ENCODE results near the gene MDP1.

The MDP1 gene

GRCh38 chr14:24172261-24172860 is 43.5 kb downstream of the MDP1 start:
- no peak overlapping the region for H3K27ac ChIP-seq
- TF ChIP-seq ZFX (IDR thresholded peaks at IDR 0.05; ENCODE audit: borderline replicate concordance) (no peak), CTCF (IDR thresholded peaks at IDR 0.05) (no peak)

GRCh38 chr14:24171422-24172260 is 44.2 kb downstream of the MDP1 start, which contains the start of gene REC8:
TSS of gene REC8 (plus strand) at chr14:24172080. CDS start at chr14:24172553, 473 bp downstream.
- no peak within 1 kb of the TSS for H3K27ac ChIP-seq
- no peak for TF ChIP-seq ZFX (IDR thresholded peaks at IDR 0.05; ENCODE audit: borderline replicate concordance)

GRCh38 chr14:24167469-24168114 is 48.3 kb downstream of the MDP1 start:
- TF ChIP-seq ZFX (IDR thresholded peaks at IDR 0.05; ENCODE audit: borderline replicate concordance) = no peak
- TF ChIP-seq CTCF (IDR thresholded peaks at IDR 0.05) = no peak
- H3K27ac ChIP-seq = no peak overlapping the region

GRCh38 chr14:24165785-24166184 is 50.1 kb downstream of the MDP1 start:
- no peak overlapping the region for H3K27ac ChIP-seq
- TF ChIP-seq CTCF (IDR thresholded peaks at IDR 0.05) = no peak
- no peak for TF ChIP-seq ZFX (IDR thresholded peaks at IDR 0.05; ENCODE audit: borderline replicate concordance)

GRCh38 chr14:24164518-24164991 is 51.3 kb downstream of the MDP1 start:
- no peak overlapping the region for H3K27ac ChIP-seq
- TF ChIP-seq CTCF (IDR thresholded peaks at IDR 0.05) = no peak
- TF ChIP-seq ZFX (IDR thresholded peaks at IDR 0.05; ENCODE audit: borderline replicate concordance) = no peak
